CD14-positive monocyte (primary cell): ENCODE measurements around the gene HCAR2. TPM values are rescaled to one million over a fixed set of nuclear protein-coding genes. Genes with fewer than 3 reads are reported as not detected.
A peak's percentile ranks its signal among the peaks of the same experiment; 100 is the strongest.
"Not testable (repeated sequence)": the region's sequence is repeated elsewhere in the genome, so short reads cannot be mapped to it uniquely, and the experiment has no call there.

ENCODE experiments used
- DNase-seq, 3 donors: peaks; one replicate each; pipeline ENCODE4 v3.0.0-alpha.2; 2011 to 2022
- H2AFZ ChIP-seq: 2 replicates; pipeline ENCODE4 v1.6.0; 2012; ENCODE audit warnings: mild to moderate bottlenecking, low read depth, low read length, inconsistent platforms; ENCODE audit not compliant: insufficient read depth, poor library complexity, severe bottlenecking
- H3K27ac ChIP-seq, 2 donors: 1 replicate in 1 of 2; 2 replicates in 1 of 2; pipeline ENCODE4 v1.5.1; 2012 to 2013; ENCODE audit warnings: low read length in 2 of 2, control low read depth in 1 of 2, inconsistent platforms in 1 of 2, low read depth in 1 of 2, mild to moderate bottlenecking in 1 of 2
- H3K27me3 ChIP-seq, 2 donors: one replicate each; pipeline versions ENCODE4 v1.6.0 to v1.6.1; 2011 to 2013; ENCODE audit warnings: low read length in 2 of 2; ENCODE audit not compliant: control insufficient read depth in 2 of 2, insufficient read depth in 2 of 2
- H3K36me3 ChIP-seq, 2 donors: replicated peaks in 1 of 2; 1 replicate in 1 of 2; 2 replicates in 1 of 2; pipeline versions ENCODE4 v1.5.1 to v1.6.1; 2012 to 2013; ENCODE audit warnings: low read length in 2 of 2, control low read depth in 1 of 2, inconsistent platforms in 1 of 2, mild to moderate bottlenecking in 1 of 2; ENCODE audit not compliant: insufficient read depth in 2 of 2, control insufficient read depth in 1 of 2
- H3K4me1 ChIP-seq, 2 donors: 1 replicate in 1 of 2; 2 replicates in 1 of 2; pipeline versions ENCODE4 v1.5.1 to v1.6.1; 2012 to 2013; ENCODE audit warnings: low read length in 2 of 2, control low read depth in 1 of 2, inconsistent platforms in 1 of 2, mild to moderate bottlenecking in 1 of 2, moderate library complexity in 1 of 2; ENCODE audit not compliant: insufficient read depth in 2 of 2, control insufficient read depth in 1 of 2
- H3K4me2 ChIP-seq: replicated peaks from 2 replicates; pipeline ENCODE3; 2012; ENCODE audit warnings: low read length, moderate library complexity, mild to moderate bottlenecking; ENCODE audit not compliant: poor library complexity, severe bottlenecking; ENCODE audit errors: extremely low read depth
- H3K4me3 ChIP-seq, 3 experiments: fragments of 200-600 bp in 1 of 3; sonication (generic) in 1 of 3; replicated peaks in 1 of 3; 1 replicate in 2 of 3; 2 replicates in 1 of 3; pipeline ENCODE4 v1.5.1; 2011 to 2013; ENCODE audit warnings: low read length in 3 of 3, mild to moderate bottlenecking in 3 of 3, control low read depth in 2 of 3, low read depth in 2 of 3, inconsistent platforms in 1 of 3, moderate library complexity in 1 of 3
- H3K79me2 ChIP-seq: 2 replicates; pipeline ENCODE4 v1.6.0; 2012; ENCODE audit warnings: mild to moderate bottlenecking, control low read depth, inconsistent platforms, low read length, moderate library complexity; ENCODE audit not compliant: insufficient read depth
- H3K9ac ChIP-seq: 2 replicates; pipeline ENCODE4 v1.6.0; 2017; ENCODE audit warnings: low read length, mild to moderate bottlenecking; ENCODE audit not compliant: insufficient read depth, poor library complexity, severe bottlenecking
- H3K9me3 ChIP-seq, 2 donors: replicated peaks in 1 of 2; 1 replicate in 1 of 2; 2 replicates in 1 of 2; pipeline versions ENCODE4 v1.5.1 to v1.6.1; 2012 to 2013; ENCODE audit warnings: low read length in 2 of 2, control low read depth in 1 of 2; ENCODE audit not compliant: control insufficient read depth in 1 of 2, insufficient read depth in 1 of 2
- H4K20me1 ChIP-seq: 2 replicates; pipeline ENCODE4 v1.6.0; 2012; ENCODE audit warnings: mild to moderate bottlenecking, low read length, control low read depth, moderate library complexity; ENCODE audit not compliant: insufficient read depth
- H3K27ac Mint-ChIP-seq, 7 donors: one replicate each; pipeline ENCODE4 v1.8.0; 2020; ENCODE audit warnings: mild to moderate bottlenecking in 7 of 7, mixed read lengths in 7 of 7, moderate library complexity in 6 of 7, inconsistent platforms in 2 of 7
- H3K27me3 Mint-ChIP-seq, 3 donors: one replicate each; pipeline ENCODE4 v1.8.0; 2021 to 2022; ENCODE audit warnings: low read depth in 3 of 3, mild to moderate bottlenecking in 3 of 3, mixed read lengths in 3 of 3, moderate library complexity in 3 of 3, inconsistent platforms in 1 of 3
- H3K36me3 Mint-ChIP-seq, 2 donors: one replicate each; pipeline ENCODE4 v1.8.0; 2020; ENCODE audit warnings: mixed read lengths in 2 of 2, inconsistent platforms in 1 of 2, mild to moderate bottlenecking in 1 of 2
- H3K4me1 Mint-ChIP-seq: one replicate; pipeline ENCODE4 v1.8.0; 2020; ENCODE audit warnings: mild to moderate bottlenecking, mixed read lengths
- H3K4me3 Mint-ChIP-seq, 2 donors: one replicate each; pipeline ENCODE4 v1.8.0; 2020; ENCODE audit warnings: mild to moderate bottlenecking in 2 of 2, mixed read lengths in 2 of 2, moderate library complexity in 1 of 2
- H3K9me3 Mint-ChIP-seq, 7 donors: one replicate each; pipeline ENCODE4 v1.8.0; 2020 to 2022; ENCODE audit warnings: mixed read lengths in 7 of 7, mild to moderate bottlenecking in 6 of 7, moderate library complexity in 6 of 7, inconsistent platforms in 2 of 7
- CTCF ChIP-seq: fragments of 200-600 bp; IDR thresholded peaks from one replicate; pipeline ENCODE4 v1.8.0; 2022; ENCODE audit warnings: antibody characterized with exemption, mild to moderate bottlenecking
- WGBS: methylation state at CpG from one replicate; pipeline ENCODE4 v1.1.5; 2013; ENCODE audit warnings: missing lambda C conversion rate; ENCODE audit not compliant: insufficient coverage; 5-methylcytosine and 5-hydroxymethylcytosine counted together
- intact Hi-C, 2 donors: fragments of 100-400 bp; cut with micrococcal nuclease; formaldehyde crosslinking; loops; one replicate each; pipeline versions ENCODE4 v1.15.0 to v1.15.1; 2023
- polyA minus RNA-seq: library from RNA; depleted of rRNA, polyadenylated mRNA; stranded (reverse); fragments of >200 nt; gene quantifications from 2 replicates; pipeline ENCODE4 v1.2.3, GENCODE V29; 2012
- polyA plus RNA-seq, 3 donors: library from polyadenylated mRNA; depleted of rRNA in 1 of 3; unstranded in 2 of 3; stranded (reverse) in 1 of 3; fragments of 300-500 nt in 2 of 3; fragments of >200 nt in 1 of 3; fragmentation: Illumina TruSeq in 2 of 3; gene quantifications; 1 replicate in 2 of 3; 2 replicates in 1 of 3; pipeline ENCODE4 v1.2.3, GENCODE V29; 2012 to 2021
- total RNA-seq, 12 experiments: library from RNA in 1 of 12; stranded (reverse) in 1 of 12; fragments of 120-200 nt in 1 of 12; gene quantifications; one replicate each; pipeline ENCODE4 v1.2.4 and lab custom pipeline; 2013 to 2026; ENCODE audit warnings: mixed read lengths in 6 of 12, inconsistent platforms in 1 of 12

The HCAR2 gene
- 8.5 TPM for total RNA-seq (2013)
- polyA plus RNA-seq (10 to 100 TPM in 2 of 3 donors, 1 to 10 TPM in 1; 8.1 to 31.2 (median 13.0) TPM), polyA minus RNA-seq (22.0 and 47.8 TPM in 2 replicates), total RNA-seq (lab: John Stamatoyannopoulos, UW) (58.5 to 272 (median 198) reads per million in 11 experiments)

- WGBS: 72% methylated on average over 14 of the region's 22 CpGs
- peak within 1 kb of the TSS; percentile 19 for H3K4me2 ChIP-seq
- not testable (repeated sequence) for H3K36me3 Mint-ChIP-seq
These were observed at the start of gene HCAR2 for GRCh38 chr12:122702890-122703611. HCAR2 (minus strand) TSS chr12:122703357; CDS start chr12:122703283, 74 bp downstream.

GRCh38 chr12:122752464-122753318 is 49.5 kb upstream of the HCAR2 start, which contains the start of gene DENR:
DENR (plus strand) TSS chr12:122752824; CDS start chr12:122753702, 878 bp downstream.
- peak within 1 kb of the TSS; percentile 78 to 99 (median 96) for H3K27ac Mint-ChIP-seq

More at GRCh38 chr12:122702890-122703611, at the start of gene HCAR2:
- H3K9ac ChIP-seq, H4K20me1 ChIP-seq, H3K9me3 Mint-ChIP-seq, H3K9me3 ChIP-seq, H3K27me3 ChIP-seq, H3K27me3 Mint-ChIP-seq, H3K36me3 ChIP-seq, H2AFZ ChIP-seq, H3K79me2 ChIP-seq: not testable (repeated sequence)
- DNase-seq: peak; percentile 87 to 95 (median 93)
- intact Hi-C loops: loop anchor here in 1 of 2 donors (5.0 kb wide), 1 partner anchor 56 kb away; no protein-coding TSS in a partner anchor
- peaks cover 34 to 35% of the 10 kb centered on the region in 2 donors for H3K4me1 ChIP-seq
- H3K27ac ChIP-seq: peak within 1 kb of the TSS; percentile 18 to 75
- H3K27ac Mint-ChIP-seq: peak within 1 kb of the TSS; percentile 73 to 92 (median 82)
- peaks cover 38% of the 10 kb centered on the region for H3K4me1 Mint-ChIP-seq
- H3K4me3 Mint-ChIP-seq: peak within 1 kb of the TSS; percentile 46 to 67
- peak within 1 kb of the TSS in 1 of 3 experiments; percentile 42 for H3K4me3 ChIP-seq

More at GRCh38 chr12:122752464-122753318, 49.5 kb upstream of the HCAR2 start, which contains the start of gene DENR:
- DNase-seq: peak; percentile 97 to 99 (median 98)
- peaks cover 17 to 23% of the 10 kb centered on the region in 2 donors for H3K4me1 ChIP-seq
- peak within 1 kb of the TSS; percentile 94 for H2AFZ ChIP-seq
- H3K9ac ChIP-seq: peak within 1 kb of the TSS; percentile 96
- H3K4me3 ChIP-seq: peak within 1 kb of the TSS; percentile 69 to 89 (median 86)
- H3K4me2 ChIP-seq: peak within 1 kb of the TSS; percentile 80
- peaks cover 31% of the 10 kb centered on the region for H3K4me1 Mint-ChIP-seq
- peaks cover 0 to 3% (median 0%) of the 10 kb centered on the region in 3 donors for H3K27me3 Mint-ChIP-seq
- H3K27ac ChIP-seq: peak within 1 kb of the TSS; percentile 65 to 94
- no peaks in the 10 kb centered on the region for H3K27me3 ChIP-seq
- under 1% methylated on average over 73 of the region's 73 CpGs for WGBS
- H3K9me3 ChIP-seq: no peaks in the 10 kb centered on the region
- peaks cover 26 to 40% of the 10 kb centered on the region in 2 donors for H3K36me3 ChIP-seq
- no peaks in the 10 kb centered on the region for H4K20me1 ChIP-seq
- TF ChIP-seq CTCF: peak; percentile 85
- peak within 1 kb of the TSS; percentile 94 to 98 for H3K4me3 Mint-ChIP-seq
- intact Hi-C loops: loop anchor here (2.0 to 10.0 kb wide), 3 partner anchors 114 to 228 kb away; partner anchors contain the start of genes KNTC1 (in 1 of the 2) and RSRC2 (in 1 of the 2)
- H3K79me2 ChIP-seq: peaks cover 20% of the 10 kb centered on the region
- peaks cover 0 to 5% (median 0%) of the 10 kb centered on the region in 7 donors for H3K9me3 Mint-ChIP-seq
- peaks cover 32 to 37% of the 10 kb centered on the region in 2 donors for H3K36me3 Mint-ChIP-seq
